UCSD-AML1 (cell line): ENCODE results near the gene CCDC152.
"Not testable (repeated sequence)": the region's sequence is repeated elsewhere in the genome, so short reads cannot be mapped to it uniquely, and the experiment has no call there.

ENCODE experiments used
- DNase-seq: peaks from one replicate; lab custom pipeline; 2025; ENCODE audit not compliant: unreplicated experiment; lab: John Stamatoyannopoulos, UW

The CCDC152 gene

GRCh38 chr5:42811591-42812446 is 55.2 kb downstream of the CCDC152 start, which contains the start of gene SELENOP:
SELENOP (minus strand) TSS chr5:42811892; CDS start chr5:42808353, 3,539 bp downstream.
- DNase-seq: no peak

DNA sequence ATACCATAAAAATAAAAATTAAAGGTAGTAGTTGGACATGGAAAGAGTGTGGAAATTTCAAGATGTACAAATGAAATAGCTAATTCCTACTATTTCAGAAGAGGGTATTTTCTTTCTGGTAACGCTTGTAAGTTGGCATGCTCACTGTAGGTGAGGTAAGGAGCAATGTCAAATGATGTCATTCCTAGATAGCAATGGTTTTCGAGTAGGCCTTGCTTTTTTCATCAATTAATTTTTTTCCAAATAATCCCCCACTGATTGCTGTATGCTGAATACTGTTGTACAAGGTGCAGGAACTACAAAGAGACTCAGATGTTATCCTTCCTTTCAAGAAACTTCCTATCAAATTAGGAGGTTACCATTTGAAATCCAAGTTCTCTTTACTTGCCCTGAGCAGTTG is 56.0 kb downstream of the CCDC152 start:
- DNase-seq: no peak

GRCh38 chr5:42813533-42813932 is 56.9 kb downstream of the CCDC152 start:
- no peak for DNase-seq

GRCh38 chr5:42816546-42816945 is 59.9 kb downstream of the CCDC152 start:
- not testable (repeated sequence) for DNase-seq

DNA sequence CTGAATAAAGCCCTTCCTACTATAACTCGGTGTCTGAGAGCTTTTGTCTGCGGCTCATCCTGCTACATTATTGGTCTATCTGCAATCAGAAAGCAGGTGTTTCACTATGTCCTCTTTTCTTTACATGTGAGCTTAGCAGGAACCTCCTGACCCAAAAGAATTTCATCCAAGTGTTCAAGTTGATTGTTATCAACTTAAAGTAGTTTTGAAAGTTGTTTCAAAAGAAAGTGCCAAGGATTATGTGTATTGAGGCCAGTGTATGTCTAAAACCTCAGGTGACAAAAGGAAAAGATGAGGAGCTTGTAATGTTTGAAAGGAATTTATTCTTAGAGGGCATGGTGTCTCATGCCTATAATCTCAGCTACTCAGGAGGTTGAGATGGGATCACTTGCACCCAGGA is 63.1 kb downstream of the CCDC152 start:
- DNase-seq: no peak

GRCh38 chr5:42822548-42822947 is 65.9 kb downstream of the CCDC152 start:
- DNase-seq: no peak

DNA sequence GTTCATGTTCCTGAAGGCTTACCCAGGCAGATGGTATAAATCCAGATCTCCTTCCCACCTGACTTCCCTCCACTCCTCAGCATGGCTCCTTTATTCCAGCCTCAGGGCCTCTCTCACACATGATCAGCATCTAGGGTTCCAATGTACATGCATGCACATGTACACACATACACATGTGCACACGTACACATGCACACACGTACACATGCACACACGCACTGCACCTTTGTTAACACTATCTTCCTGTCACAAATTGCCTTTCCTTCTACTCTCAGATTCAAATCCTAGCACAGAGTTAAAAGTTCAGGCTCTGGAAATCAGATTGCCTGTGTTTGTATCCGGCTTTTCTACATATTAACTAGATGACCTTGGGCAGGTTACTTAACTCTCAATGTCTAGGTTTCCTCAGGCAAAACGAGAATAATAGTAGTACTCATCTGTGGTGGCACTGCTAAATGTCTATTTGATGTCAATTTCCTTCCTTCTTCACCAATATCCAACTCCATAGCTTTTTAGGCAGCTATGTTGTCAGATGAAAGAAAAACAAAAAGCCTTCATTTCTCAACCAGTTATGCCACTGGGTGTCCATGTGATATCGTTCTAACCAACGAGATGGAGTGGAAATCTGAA is 67.8 kb downstream of the CCDC152 start:
- no peak for DNase-seq

- DNase-seq: no peak
These were observed 69.0 kb downstream of the CCDC152 start for GRCh38 chr5:42825422-42826148.

- no peak for DNase-seq
These were observed 70.3 kb downstream of the CCDC152 start for GRCh38 chr5:42826757-42827515.

GRCh38 chr5:42828671-42829070 is 72.1 kb downstream of the CCDC152 start:
- no peak for DNase-seq

GRCh38 chr5:42830924-42831323 is 74.3 kb downstream of the CCDC152 start:
- DNase-seq: no peak

GRCh38 chr5:42832060-42832459 is 75.4 kb downstream of the CCDC152 start:
- no peak for DNase-seq

GRCh38 chr5:42836070-42836769 is 79.6 kb downstream of the CCDC152 start:
- DNase-seq: no peak

DNA sequence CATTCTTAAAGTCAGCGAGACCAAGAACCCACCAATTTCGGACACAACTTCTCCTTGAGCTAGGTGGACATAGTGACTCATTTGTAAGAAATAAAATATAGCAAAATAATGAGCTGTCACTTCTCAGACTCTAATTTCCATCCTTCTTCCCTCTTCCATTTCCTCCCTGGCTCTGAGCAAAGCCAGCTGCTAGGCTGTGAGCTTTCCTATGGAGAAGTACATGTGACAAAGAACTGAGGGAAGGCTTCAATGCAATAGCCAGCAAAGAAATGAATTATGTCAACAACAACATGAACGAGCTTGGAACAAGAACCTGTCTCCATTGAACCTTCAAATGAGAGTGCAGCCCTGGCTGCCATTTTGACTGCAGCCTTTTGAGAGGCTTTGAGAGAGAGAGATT is 81.0 kb downstream of the CCDC152 start:
- DNase-seq: no peak

GRCh38 chr5:42839196-42839595 is 82.6 kb downstream of the CCDC152 start:
- DNase-seq: no peak

GRCh38 chr5:42840269-42840668 is 83.7 kb downstream of the CCDC152 start:
- no peak for DNase-seq

DNA sequence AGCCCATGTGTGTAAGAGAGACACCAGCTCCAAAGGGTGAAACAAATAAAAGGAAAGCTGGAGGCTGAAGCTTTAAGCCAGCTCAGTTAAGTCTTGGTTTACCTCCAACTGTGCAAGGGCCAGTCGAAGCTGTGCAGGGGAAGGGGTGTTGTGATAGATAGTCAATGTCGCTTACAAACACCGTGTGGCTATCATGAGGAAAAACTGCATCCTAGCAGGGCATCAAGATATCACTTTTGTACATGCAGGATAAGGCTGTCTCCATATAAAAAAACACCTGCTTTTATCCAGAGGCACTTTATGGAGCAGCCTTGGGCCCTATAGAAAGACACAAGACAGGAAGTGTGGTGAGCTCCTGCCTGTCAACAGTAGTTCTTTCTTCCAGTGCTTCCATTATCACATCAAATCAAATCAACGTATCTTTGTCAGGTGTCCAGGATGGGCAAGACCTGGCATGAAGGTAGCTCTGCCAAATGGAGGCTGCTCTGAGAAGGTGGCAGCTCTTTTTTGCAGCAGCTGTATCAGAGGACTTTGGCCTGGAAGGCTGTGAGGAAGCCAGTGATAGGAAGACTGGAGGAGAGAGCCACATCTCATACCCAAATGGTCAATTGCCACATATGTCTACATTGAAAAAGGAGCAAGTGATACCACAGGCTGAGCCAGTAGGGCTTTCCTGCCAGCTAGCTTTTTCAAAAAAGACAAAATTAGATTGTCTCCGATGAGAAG is 84.4 kb downstream of the CCDC152 start:
- no peak for DNase-seq

DNA sequence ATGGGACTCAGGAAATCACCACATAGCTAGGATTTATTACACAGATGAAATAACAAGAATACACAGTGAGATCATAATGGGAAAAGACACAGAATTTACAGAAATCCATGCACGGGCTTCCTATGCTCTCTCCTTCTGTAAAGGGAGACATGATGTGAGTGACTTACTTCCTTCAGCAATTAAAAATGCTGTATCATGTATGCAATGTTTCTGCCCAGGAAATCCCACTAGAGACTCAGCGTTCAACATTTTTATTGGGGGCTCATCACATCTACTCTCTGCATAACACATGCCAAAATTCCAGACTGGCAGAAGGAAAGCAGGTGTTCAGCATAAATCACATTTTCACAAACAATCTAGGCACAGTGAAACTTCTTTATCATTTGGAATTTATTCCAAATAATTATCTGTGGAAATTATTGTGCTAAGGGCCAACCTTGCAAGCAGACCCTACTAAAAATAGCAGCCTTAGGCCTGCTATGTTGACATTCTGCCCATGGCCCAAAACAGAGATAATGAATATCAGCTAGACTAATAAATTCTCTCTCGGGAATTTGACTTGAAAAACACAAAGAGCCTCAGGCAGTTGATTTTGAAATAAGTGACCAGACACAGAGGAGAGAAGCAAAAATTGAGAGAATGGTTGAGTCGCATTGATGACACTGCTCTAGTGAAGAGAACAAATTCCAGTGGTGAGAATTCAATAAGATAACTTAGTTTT is 86.5 kb downstream of the CCDC152 start:
- no peak for DNase-seq

- DNase-seq: no peak
These were observed 87.2 kb downstream of the CCDC152 start for GRCh38 chr5:42843675-42844292.
